ENCODE results near the gene DISP2.

The DISP2 gene

DNA sequence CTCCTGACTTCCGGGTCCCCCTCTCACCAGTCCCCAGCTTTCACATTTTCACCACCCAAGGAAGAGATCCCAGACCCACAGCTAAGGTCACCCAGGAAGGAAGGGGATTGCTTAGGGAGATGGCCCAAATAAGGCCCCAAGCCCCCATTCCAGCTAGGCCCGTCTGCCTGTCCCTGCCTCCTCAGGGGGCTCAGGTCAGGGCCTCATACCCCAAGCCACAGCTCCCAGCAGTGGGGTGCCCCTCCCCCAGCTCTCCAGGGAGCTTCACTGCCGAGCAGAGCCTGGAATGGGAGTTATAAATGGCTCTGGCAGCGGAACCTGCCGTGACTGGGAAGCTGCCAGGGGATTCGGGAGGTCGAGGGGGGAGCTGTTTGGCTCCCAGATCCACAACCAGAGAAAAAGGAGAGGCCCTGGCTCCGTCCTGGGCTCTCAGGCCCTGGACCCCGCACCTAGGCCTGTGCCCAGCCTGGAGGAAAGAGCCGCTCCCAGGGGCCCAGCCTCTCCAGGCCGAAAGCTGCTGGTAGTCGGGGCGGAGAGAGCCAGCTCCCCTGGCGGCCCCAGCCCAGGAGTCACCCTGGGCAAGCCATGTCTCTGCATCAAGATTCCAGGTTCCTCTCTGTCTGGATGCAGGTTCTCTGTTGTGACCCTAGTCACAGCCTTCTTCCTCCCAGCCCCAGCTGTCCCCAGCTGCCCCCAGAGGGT lies 17.8 kb upstream of the DISP2 start:
- DNase-seq (ENCODE audit: low read depth, low spot score), result no peak
- H3K27ac ChIP-seq, result peak overlapping the region; percentile 94

DNA sequence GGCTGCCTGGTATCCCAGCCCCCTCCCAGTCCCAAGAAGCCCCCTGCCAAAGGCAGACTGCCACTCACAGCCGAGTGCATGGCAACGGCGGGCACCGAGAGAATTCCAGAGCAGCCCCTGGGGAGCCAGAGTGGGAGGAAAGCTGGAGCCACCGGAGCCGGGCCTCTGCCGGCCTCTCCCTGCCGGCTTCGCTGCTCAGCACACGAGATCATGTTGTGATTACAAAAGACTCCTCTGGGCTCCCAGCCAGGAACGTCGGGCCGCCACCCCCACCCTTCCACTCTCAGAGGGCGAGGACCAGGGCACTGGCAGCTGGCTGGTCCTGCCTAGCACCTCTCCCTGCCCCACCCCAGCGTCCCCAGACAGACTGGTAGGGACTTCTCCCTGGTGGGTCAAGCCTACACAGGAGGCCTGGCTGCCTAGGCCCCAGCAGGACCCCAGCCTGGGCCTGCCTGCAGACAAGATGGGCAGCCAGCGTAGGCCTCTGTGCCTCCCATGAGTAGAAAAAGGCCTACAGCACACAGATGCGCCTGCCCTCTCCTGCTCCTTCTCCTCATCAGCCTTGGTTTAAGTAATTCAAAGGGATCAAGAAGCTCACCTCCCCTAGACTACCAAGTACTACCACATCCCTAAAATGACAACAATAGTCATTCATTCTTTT lies 17.1 kb upstream of the DISP2 start, which contains the start of gene CCDC9B:
Gene CCDC9B, minus strand, starts transcription at position 200 of the 661 bp plus-strand sequence. Its CDS starts 120 bp downstream, at position 80.
- DNase-seq (ENCODE audit: low read depth, low spot score), result no peak
- H3K27ac ChIP-seq, result peak within 1 kb of the TSS; percentile 94

DNA sequence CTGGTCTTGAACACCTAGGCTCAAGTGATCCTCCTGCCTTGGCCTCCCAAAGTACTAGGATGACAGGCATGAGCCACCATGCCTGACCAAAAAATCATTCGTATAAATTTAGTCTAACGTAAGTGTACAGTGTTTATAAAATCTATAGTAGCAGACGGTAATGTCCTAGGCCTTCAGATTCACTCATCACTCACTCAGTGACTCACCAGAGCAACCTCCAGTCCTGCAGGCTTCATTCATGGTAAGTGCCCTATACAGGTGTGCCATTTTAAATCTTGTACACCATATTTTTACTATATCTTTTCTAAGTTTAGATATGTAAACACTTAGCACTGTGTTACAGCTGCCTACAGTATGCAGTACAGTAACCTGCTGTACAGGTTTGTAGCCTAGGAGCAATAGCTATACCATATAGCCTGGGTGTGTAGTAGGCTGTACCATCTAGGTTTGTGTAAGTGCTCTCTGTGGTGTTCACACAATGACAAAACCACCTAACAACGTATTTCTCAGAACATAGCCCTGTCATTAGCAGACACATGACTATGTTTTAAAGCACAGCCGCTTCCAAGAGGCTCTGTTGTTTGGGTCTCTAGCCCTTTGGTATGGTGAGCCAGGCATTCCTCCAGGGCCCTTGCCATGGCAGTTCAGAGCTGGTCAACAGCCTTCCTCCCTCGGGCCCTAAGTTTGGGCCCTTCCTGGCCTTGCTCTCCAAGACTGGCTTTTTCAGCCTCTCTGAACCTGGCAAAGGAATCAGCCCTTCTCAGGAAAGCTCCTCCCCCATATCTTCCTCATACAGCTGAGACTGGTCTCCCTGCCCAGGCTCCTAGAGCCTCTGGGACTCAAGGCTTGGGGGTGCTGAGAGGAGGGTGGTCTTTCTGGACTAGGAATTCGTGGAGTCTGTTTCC lies 15.4 kb upstream of the DISP2 start:
- peak; percentile 62 for DNase-seq (ENCODE audit: low read depth, low spot score)
- H3K27ac ChIP-seq, result peak overlapping the region; percentile 94

DNA sequence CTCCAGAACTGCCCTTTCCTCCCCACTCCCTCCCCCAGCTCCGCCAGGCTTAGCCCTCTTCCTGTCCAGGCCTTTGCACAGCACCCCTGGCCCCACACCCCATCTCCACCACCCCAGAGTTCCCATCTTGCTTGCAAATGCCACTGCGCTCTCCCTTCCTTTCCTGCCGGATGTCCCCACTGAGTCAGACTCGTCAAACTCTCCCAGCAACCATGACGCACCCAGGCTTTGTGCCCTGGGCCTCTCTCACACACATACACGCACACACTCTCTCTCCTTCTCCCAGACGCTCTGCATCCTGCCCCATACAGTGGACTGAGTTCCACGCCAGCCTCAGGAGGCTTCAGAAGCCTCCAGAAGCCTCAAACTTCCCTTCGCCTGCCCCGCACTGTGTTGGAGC lies 14.5 kb upstream of the DISP2 start:
- DNase-seq (ENCODE audit: low read depth, low spot score), result peak; percentile 68
- peak overlapping the region; percentile 94 for H3K27ac ChIP-seq

DNA sequence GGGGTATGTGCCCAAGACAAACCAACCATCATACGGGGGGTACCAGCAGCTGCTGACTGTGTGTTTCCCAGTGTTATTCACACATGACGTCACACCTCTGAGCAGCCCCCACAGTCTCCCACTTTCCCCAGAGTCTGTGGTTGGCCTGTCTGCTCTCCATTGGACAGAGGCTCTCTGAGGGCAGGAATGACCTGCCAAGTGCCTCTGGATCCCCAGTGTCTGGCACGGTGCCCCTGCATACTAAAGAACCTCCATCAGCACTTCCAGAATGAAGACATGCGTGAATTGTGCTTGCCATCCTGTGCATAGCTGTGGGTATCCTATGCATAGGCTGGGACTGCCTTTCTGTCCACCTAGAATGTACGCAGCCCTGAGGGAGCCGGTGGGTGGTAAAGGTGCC lies 13.8 kb upstream of the DISP2 start:
- DNase-seq (ENCODE audit: low read depth, low spot score), result no peak
- peak overlapping the region; percentile 94 for H3K27ac ChIP-seq

DNA sequence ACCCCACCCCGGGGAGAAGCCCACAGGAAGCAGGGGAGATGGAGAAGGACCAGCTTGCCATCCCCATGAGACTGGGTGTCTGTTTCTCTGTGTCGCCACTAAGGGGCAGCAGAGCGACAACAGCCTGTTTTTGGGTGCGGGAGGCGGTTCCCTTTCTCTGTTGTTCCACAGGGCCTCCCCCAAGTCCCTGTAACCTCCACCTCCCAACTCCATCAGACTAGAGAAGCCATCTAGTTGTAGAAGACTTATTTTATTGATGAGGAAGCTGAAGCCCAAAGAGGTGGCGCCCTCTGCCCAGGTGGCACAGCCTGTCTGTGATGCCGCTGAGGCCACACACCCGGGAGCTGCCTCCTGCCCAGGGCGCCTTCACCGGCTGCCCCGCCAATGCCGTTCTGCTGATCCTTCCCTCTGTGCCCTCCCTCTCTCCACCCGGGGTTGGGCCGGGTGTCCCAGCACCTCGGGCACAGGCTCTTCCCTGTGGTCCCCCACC lies 13.3 kb upstream of the DISP2 start:
- DNase-seq (ENCODE audit: low read depth, low spot score), result no peak
- H3K27ac ChIP-seq, result no peak overlapping the region

DNA sequence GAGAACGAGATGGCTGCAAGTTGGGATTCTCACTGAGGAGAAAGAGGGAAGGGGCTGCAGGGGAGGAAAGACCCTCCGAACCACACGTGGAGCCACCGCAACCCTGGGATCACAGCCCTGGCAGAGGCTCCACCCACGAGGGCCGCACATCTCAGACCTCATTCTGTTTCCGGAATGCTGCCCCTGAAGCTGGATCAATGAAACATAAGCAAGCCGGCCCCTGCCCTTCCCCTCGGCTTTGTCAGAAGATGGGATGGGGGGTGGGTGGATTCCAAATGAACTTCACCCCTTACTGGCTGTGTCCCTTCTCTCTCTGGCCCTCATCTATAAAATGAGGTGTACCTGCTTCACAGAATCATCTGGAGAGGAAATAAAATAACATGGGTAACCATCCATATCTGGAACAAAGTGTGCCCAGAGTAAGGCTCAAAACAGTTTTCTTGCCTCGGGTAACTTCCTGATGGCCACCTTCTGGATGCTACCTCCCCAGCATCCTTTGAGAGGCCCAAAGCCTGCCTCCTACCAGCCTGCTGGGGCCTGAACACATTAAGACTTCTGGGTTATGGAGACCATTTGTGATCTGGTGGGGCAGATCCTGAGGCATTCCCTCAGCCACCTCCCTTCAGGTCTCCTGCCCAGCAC lies 12.7 kb upstream of the DISP2 start:
- no peak for DNase-seq (ENCODE audit: low read depth, low spot score)
- H3K27ac ChIP-seq, result no peak overlapping the region

DNA sequence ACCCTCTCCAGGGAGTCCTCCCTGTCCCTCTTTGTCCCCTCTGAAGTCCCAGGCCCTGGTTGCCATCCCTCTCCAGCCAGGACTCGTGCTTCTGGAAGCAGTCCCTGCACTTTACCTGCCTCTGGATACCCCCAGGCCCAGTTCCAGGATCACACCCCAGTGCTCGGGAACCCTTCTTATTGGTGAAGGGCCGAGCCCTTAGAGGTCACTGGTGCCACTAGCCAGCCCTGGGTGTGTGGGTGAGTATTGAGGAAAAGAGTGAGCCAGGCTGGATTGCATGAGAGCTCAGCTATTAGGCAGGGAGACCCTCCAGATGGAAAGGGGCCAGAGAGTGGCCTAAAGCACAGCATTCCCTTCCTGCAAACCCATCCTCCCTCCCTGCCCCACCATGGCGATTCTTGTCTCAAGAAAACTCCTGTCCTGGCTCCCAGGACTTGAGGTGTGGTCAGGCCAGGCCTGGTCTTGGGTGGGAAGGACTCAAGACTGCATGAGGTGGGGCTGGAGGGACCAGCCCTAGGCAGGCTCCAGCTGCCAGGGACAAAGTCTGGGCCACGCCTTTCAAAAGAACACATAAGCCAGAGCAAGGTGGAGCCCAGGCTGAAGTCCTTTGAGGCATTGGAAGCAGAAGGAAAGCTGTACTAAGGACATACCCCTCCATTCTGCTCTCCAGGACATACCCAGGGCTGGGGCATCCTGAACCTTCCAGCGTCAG lies 12.0 kb upstream of the DISP2 start:
- no peak overlapping the region for H3K27ac ChIP-seq

DNA sequence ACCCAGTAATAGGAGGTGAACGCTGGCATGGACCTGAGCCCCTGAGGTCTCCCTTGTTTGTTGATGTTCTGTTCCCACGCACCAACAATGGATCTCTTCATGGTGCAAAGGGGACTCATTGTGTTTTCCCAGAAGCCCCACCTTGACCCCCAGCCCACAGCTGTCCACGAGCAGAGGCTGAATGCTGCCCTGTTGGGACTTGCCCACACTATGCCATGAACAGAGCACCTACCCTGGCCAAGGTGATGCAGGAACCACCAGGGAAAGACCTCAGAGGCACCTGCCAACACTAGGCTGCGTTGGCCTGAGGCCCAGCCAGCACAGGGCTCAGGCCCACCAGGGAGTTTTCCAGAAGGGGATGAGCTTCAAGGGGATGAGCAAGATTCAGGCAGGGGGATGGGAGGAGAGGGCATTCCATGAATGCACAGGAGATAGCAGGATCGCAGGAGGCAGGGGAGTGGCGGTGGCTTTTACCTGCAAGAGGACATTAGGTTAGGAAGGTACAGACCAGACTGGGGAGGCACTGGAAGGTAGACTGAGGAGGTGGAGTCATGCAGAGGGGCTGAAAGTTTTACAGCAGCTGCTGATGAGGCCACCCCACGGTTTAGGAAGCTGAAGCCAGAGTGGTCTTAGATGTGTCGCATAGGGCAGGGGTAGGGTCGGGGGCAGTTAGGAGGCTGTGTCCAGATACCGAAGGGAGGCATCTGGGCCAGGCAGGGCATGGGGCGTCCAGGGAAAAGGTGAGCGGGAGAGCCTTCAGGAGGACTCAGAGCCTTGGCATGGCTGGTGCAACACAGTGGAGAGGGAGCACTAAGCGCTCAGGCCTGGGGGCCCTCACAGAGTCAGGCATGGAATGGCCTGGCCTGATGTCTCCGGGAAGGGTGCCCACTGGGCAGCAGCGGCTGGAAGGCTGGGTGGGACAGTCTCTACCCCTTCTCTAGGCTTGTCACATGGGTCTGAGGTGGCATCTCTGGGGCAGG lies 11.2 kb upstream of the DISP2 start:
- DNase-seq (ENCODE audit: low read depth, low spot score), result no peak

More for the DNA sequence above, 12.0 kb upstream of the DISP2 start:
- DNase-seq (ENCODE audit: low read depth, low spot score), result no peak

DNA sequence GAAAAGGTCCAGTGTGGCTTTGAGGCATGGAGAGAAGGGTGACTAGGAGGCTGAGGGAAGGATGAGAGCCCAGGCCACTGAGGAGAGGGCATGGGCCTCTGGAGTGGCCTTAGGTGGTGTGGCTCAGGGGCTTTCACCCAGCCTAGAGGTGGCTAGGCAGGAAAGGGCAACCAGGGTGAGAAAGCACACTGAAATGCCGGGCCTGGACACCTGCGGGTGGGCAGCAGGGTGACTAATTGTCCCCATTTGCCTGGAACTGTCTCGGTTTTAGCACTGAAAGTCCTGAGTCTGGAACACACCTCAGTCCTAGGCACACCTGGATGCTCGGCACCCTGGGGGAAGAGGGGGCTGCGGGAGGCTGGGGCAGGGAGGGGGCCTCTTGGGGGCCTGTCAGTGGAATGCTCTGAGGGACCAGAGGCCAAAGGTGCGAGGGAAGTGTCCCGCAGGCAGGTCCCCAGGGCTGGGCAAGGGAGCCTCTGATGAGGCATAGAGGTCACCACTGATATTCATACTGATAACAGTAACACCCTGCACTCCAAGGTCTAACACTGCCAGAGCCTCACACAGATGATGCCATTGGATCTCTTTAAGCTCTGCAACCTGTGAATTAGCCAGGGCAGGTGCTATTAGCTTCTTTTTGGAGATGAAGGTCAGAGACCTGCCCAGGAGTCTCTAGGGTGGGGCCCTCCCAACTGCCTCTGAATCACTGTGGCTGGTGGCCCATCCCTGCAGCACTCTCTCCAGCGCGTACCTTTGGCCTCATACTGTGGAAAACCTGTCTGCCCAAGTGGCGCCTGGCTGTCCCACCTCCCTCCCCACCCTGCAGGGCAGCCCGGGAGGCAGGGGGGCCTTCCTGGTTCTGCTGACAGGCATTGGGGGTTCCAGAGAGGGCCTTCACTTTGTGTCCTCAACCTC lies 10.2 kb upstream of the DISP2 start:
- DNase-seq (ENCODE audit: low read depth, low spot score), result no peak

More for the DNA sequence above, 11.2 kb upstream of the DISP2 start:
- H3K27ac ChIP-seq, result no peak overlapping the region

DNA sequence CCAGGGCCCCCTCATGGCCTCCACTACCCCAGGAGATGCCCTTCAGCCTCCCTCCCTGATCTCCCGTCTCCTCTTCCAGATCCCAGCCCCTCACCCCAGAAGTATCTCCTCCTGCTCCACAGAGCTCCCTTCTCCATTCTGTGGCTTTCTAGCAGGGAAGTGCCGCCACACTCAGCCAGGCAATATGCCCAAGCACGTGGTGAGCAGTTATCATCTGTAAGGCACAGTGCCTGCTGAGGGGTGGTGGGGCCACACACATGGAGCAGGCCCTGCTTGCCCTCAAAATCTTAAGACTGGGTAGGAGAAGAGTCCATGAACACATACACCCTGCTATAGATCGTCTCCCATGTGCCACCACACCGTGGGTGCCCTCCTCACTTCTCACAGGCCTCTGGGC lies 9.5 kb upstream of the DISP2 start:
- no peak for DNase-seq (ENCODE audit: low read depth, low spot score)
- no peak overlapping the region for H3K27ac ChIP-seq

More for the DNA sequence above, 10.2 kb upstream of the DISP2 start:
- no peak overlapping the region for H3K27ac ChIP-seq

DNA sequence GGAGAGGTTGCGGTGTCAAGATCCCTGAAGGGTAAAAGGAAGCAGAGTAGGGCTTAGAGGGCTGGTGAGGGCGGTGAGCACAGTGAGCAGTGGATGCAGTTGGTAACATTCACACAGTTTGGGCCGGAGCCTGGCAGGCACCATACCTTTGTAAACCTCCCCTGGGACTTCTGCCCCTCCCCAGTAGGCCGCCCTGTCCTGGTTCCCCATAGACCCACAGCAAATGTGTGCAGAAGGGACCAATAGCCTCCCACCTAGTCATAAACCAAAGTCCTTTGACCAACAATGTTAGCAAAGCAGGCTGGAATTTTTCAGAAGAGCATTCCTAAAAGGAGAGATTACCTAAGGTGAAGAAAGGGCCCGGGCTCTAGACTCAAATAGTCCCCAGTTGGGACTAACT lies 8.9 kb upstream of the DISP2 start:
- no peak overlapping the region for H3K27ac ChIP-seq
- DNase-seq (ENCODE audit: low read depth, low spot score), result no peak

DNA sequence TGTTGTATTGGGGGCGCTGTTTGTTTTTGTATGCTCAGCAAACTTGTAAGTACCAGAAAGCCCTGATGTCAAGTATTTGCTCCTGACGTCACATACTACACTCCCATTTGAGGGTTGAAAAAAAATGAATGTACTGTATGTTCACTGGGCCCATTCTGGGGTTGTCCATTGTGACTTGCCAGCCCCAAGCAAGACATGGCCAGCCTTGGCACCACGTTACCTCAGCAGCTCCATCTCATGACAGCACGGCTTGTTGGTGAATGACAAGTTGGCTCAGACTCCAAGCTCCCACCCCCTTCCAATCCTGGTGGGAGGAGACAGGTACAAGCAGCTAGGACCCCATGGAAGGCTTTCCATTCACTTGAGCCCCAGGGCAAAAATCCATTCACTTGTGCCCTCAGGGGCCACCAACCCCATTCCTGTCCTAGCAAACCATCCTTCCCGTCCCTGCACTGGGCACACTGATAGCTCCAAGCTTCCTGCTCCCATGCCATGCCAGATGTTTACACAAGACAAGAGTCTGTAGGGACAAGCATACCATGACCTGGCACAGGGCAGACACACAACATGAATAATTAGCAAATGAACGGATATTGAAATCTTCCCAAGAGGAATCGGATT lies 5.6 kb upstream of the DISP2 start:
- no peak for DNase-seq (ENCODE audit: low read depth, low spot score)
- no peak overlapping the region for H3K27ac ChIP-seq

DNA sequence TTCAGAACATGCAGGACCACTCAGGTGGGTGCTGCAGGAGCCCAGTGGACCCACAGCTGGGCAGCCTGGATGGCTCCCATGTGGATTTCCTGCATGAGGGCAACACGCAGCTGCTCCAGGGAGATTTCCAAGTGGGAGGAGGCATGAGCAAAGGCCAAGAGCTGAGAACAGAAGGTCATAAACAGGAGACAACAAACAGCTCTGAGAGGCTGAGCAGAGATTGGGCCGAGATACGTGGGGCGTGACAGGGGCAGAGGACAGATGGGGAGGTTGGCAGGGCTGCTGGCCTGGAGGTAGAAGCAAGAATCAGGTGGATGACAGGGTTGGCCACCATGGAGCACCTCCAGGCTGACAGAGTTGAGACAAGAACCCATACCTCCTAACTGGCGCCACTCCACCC lies 4.3 kb upstream of the DISP2 start:
- DNase-seq (ENCODE audit: low read depth, low spot score), result no peak
- no peak overlapping the region for H3K27ac ChIP-seq

DNA sequence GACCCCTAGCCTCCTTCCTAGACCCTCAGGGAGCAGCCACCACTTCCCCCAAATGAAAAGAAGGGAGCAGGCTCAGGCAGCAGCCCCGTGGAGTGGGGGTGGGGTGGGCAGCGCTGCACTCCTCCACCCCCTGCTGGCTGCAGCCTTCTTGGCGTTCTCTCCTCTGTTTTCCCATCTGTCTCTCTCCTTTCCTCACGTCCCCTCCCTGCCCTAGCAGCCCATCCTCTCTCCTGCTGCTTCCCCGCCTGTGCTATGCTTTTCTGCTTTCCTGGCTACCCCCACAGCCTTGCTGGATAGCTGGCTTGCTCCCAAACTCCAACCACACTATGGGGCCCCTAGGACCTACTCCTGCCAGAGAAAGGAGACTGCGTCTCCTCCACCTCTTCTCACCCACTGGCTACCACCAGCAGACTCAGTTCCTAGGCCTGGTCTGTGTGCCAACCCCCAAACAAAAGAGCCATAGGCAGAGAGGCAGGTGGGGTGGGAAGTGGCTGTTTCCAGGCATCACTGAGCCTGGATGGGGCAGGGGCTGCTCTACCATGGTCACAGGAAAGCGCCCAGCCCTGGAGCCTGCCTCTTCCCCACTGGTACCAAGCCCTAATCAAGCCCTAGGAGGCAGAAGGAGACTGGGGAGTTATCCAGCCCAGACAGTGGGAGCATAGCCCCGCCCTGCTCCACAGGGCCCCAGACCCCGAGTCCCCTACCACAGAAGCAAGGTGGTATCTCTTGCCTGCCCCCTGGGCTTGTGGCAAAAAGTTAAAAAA lies 3.4 kb upstream of the DISP2 start:
- no peak for DNase-seq (ENCODE audit: low read depth, low spot score)
- no peak overlapping the region for H3K27ac ChIP-seq

DNA sequence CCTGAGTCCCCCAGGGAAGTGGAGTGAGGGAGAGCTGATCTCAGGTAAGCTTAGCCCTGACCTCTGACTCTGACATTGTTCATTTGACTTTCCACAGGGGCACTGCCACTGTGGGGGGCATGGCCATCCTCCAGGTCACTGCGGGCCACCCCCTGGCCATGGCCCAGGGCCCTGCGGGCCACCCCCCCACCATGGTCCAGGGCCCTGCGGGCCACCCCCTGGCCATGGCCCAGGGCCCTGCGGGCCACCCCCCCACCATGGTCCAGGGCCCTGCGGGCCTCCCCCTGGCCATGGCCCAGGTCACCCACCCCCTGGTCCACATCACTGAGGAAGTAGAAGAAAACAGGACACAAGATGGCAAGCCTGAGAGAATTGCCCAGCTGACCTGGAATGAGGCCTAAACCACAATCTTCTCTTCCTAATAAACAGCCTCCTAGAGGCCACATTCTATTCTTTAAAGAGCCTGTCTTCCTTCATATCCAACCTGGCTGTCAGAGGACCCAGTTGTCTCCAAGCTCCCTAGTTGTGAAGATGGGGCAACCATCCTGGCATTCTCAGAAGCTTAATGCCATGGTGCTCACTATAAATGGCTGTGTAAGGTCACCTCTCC lies 1.9 kb upstream of the DISP2 start:
- no peak overlapping the region for H3K27ac ChIP-seq
- DNase-seq (ENCODE audit: low read depth, low spot score), result no peak

Measured in epithelial cell of prostate (primary cell).